H1 (cell line): ENCODE data around the gene AARSD1. TPM values are rescaled to one million over a fixed set of nuclear protein-coding genes. Genes with fewer than 3 reads are reported as not detected.
"Not testable (repeated sequence)": the region's sequence is repeated elsewhere in the genome, so short reads cannot be mapped to it uniquely, and the experiment has no call there.

Experiments
- CTCF ChIA-PET: fragments of 300-600 bp; sonication (Branson Sonifier 250); formaldehyde crosslinking; loops from one replicate; lab custom pipeline; 2021; ENCODE audit not compliant: partially characterized antibody; lab: Charles Lee
- POLR2A ChIA-PET: fragments of 300-600 bp; sonication (Branson Sonifier 250); formaldehyde crosslinking; loops from one replicate; lab custom pipeline; 2021; ENCODE audit warnings: inconsistent platforms; ENCODE audit not compliant: partially characterized antibody; lab: Charles Lee
- DNase-seq, 2 experiments: peaks; one replicate each; pipeline versions ENCODE4 v3.0.0 to v3.0.0-alpha.2; 2010 to 2022; ENCODE audit warnings: low spot score in 2 of 2, low read depth in 1 of 2, mixed read lengths in 1 of 2
- FAIRE-seq: peaks from 2 replicates; lab custom pipeline; 2011; peaks lifted over from hg19 to GRCh38; lab: Jason Lieb, UNC
- H2AFZ ChIP-seq: 2 replicates; pipeline ENCODE4 v1.8.1; 2012; ENCODE audit warnings: low read length, inconsistent platforms
- H2AK5ac ChIP-seq: 2 replicates; pipeline ENCODE4 v1.6.1; 2013; ENCODE audit warnings: low read depth, low read length
- H2BK120ac ChIP-seq: replicated peaks from 2 replicates; pipeline ENCODE3; 2013; ENCODE audit warnings: low read depth, low read length, inconsistent platforms
- H2BK12ac ChIP-seq: 2 replicates; pipeline ENCODE4 v1.6.1; 2013; ENCODE audit warnings: low read depth, low read length
- H2BK15ac ChIP-seq: 2 replicates; pipeline ENCODE4 v1.6.1; 2013; ENCODE audit warnings: low read length
- H2BK20ac ChIP-seq: 2 replicates; pipeline ENCODE4 v1.6.1; 2013; ENCODE audit warnings: low read length
- H2BK5ac ChIP-seq: 2 replicates; pipeline ENCODE4 v1.6.1; 2013; ENCODE audit warnings: low read depth, low read length
- H3K14ac ChIP-seq: 2 replicates; pipeline ENCODE4 v1.6.1; 2013; ENCODE audit warnings: inconsistent platforms; ENCODE audit not compliant: insufficient read length
- H3K18ac ChIP-seq: 2 replicates; pipeline ENCODE4 v1.6.1; 2013; ENCODE audit warnings: low read length; ENCODE audit errors: extremely low read depth
- H3K23ac ChIP-seq: 2 replicates; pipeline ENCODE4 v1.6.1; 2013; ENCODE audit warnings: inconsistent platforms; ENCODE audit not compliant: insufficient read length
- H3K23me2 ChIP-seq: 2 replicates; pipeline ENCODE4 v1.6.1; 2013; ENCODE audit warnings: low read depth, low read length
- H3K27ac ChIP-seq: 2 replicates; pipeline ENCODE4 v1.6.1; 2011; ENCODE audit warnings: low read depth, low read length, inconsistent platforms
- H3K27me3 ChIP-seq, 4 experiments: replicated peaks in 1 of 4; 1 replicate in 1 of 4; 2 replicates in 3 of 4; pipeline versions ENCODE4 v1.6.1 to v1.8.1; 2011 to 2013; ENCODE audit warnings: low read length in 3 of 4, mild to moderate bottlenecking in 3 of 4, inconsistent platforms in 2 of 4, mixed read lengths in 2 of 4, moderate library complexity in 1 of 4; ENCODE audit not compliant: control insufficient read depth in 3 of 4, insufficient read depth in 3 of 4; ENCODE audit errors: extremely low read depth in 1 of 4
- H3K36me3 ChIP-seq, 4 experiments: 2 replicates each; pipeline versions ENCODE4 v1.6.1 to v1.8.1; 2011 to 2013; ENCODE audit warnings: mild to moderate bottlenecking in 4 of 4, low read length in 3 of 4, moderate library complexity in 2 of 4, control low read depth in 1 of 4, inconsistent platforms in 1 of 4; ENCODE audit not compliant: insufficient read depth in 4 of 4, control insufficient read depth in 2 of 4
- H3K4ac ChIP-seq: replicated peaks from 2 replicates; pipeline ENCODE3; 2013; ENCODE audit warnings: low read length, low read depth, mixed read lengths, inconsistent platforms; ENCODE audit not compliant: insufficient read length
- H3K4me1 ChIP-seq, 4 experiments: replicated peaks in 1 of 4; 1 replicate in 1 of 4; 2 replicates in 3 of 4; pipeline versions ENCODE4 v1.6.1 to v1.8.1; 2011 to 2013; ENCODE audit warnings: low read length in 3 of 4, inconsistent platforms in 2 of 4, mixed read lengths in 1 of 4; ENCODE audit not compliant: insufficient read depth in 4 of 4, control insufficient read depth in 3 of 4
- H3K4me2 ChIP-seq, 2 experiments: 2 replicates each; pipeline versions ENCODE4 v1.6.1 to v1.8.1; 2011 to 2013; ENCODE audit warnings: low read depth in 2 of 2, low read length in 2 of 2, control low read depth in 1 of 2, inconsistent platforms in 1 of 2, mild to moderate bottlenecking in 1 of 2; ENCODE audit not compliant: insufficient read depth in 1 of 2
- H3K4me3 ChIP-seq, 4 experiments: fragments of 200-600, 300-600 bp in 1 of 4; sonication (generic), shearing (Covaris generic), sonication (Bioruptor Twin) in 1 of 4; 2 replicates each; pipeline versions ENCODE4 v1.5.1 to v1.8.1; 2011 to 2016; ENCODE audit warnings: low read length in 4 of 4, low read depth in 3 of 4, control low read depth in 2 of 4, inconsistent platforms in 2 of 4, mild to moderate bottlenecking in 2 of 4, mixed read lengths in 1 of 4, moderate library complexity in 1 of 4; ENCODE audit not compliant: insufficient read depth in 2 of 4; ENCODE audit errors: extremely low read depth in 1 of 4
- H3K56ac ChIP-seq: replicated peaks from 2 replicates; pipeline ENCODE3; 2013; ENCODE audit warnings: low read depth, mild to moderate bottlenecking, mixed read lengths, low read length, inconsistent platforms; ENCODE audit not compliant: insufficient read length
- H3K79me1 ChIP-seq: 2 replicates; pipeline ENCODE4 v1.6.1; 2013; ENCODE audit warnings: low read depth, low read length, control low read depth
- H3K79me2 ChIP-seq, 2 experiments: 2 replicates each; pipeline versions ENCODE4 v1.6.1 to v1.8.1; 2012 to 2013; ENCODE audit warnings: low read length in 2 of 2, mild to moderate bottlenecking in 2 of 2, inconsistent platforms in 1 of 2; ENCODE audit not compliant: insufficient read depth in 2 of 2, control insufficient read depth in 1 of 2
- H3K9ac ChIP-seq, 4 experiments: replicated peaks in 1 of 4; 1 replicate in 1 of 4; 2 replicates in 3 of 4; pipeline versions ENCODE4 v1.6.1 to v1.8.1; 2011 to 2013; ENCODE audit warnings: low read depth in 3 of 4, low read length in 3 of 4, control low read depth in 2 of 4, mild to moderate bottlenecking in 2 of 4, moderate library complexity in 2 of 4, inconsistent platforms in 1 of 4; ENCODE audit errors: extremely low read depth in 1 of 4
- H3K9me3 ChIP-seq, 2 experiments: 2 replicates each; pipeline versions ENCODE4 v1.6.1 to v1.8.1; 2012 to 2013; ENCODE audit warnings: mild to moderate bottlenecking in 2 of 2, moderate library complexity in 2 of 2, control low read depth in 1 of 2, inconsistent platforms in 1 of 2, low read depth in 1 of 2, low read length in 1 of 2, mixed read lengths in 1 of 2; ENCODE audit not compliant: insufficient read depth in 2 of 2
- H4K20me1 ChIP-seq, 2 experiments: replicated peaks in 1 of 2; 2 replicates each; pipeline versions ENCODE3 to v1.8.1; 2011 to 2013; ENCODE audit warnings: inconsistent platforms in 2 of 2, low read length in 2 of 2, mild to moderate bottlenecking in 1 of 2; ENCODE audit not compliant: insufficient read depth in 2 of 2, control insufficient read depth in 1 of 2
- H4K5ac ChIP-seq: 2 replicates; pipeline ENCODE4 v1.6.1; 2013; ENCODE audit warnings: low read length, low read depth, mixed read lengths, inconsistent platforms; ENCODE audit not compliant: insufficient read length
- H4K8ac ChIP-seq: 2 replicates; pipeline ENCODE4 v1.8.0; 2013; ENCODE audit warnings: mild to moderate bottlenecking, moderate library complexity, low read length, inconsistent platforms; ENCODE audit not compliant: insufficient read depth; ENCODE audit errors: extremely low read depth
- H4K91ac ChIP-seq: replicated peaks from 2 replicates; pipeline ENCODE3; 2013; ENCODE audit warnings: low read length, mixed read lengths, inconsistent platforms; ENCODE audit not compliant: insufficient read length
- WGBS, 2 experiments: shearing (Covaris generic) in 1 of 2; methylation state at CpG; one replicate each; pipeline versions ENCODE4 v1.1.6 to v1.1.7; 2013 to 2015; ENCODE audit warnings: low lambda C conversion rate in 2 of 2, mixed read lengths in 2 of 2, inconsistent platforms in 1 of 2, low coverage in 1 of 2, missing lambda C conversion rate in 1 of 2; ENCODE audit not compliant: insufficient replicate concordance in 2 of 2, insufficient coverage in 1 of 2, insufficient read length in 1 of 2; ENCODE audit errors: extremely low coverage in 1 of 2, missing lambda C conversion rate in 1 of 2; 5-methylcytosine and 5-hydroxymethylcytosine counted together
- polyA plus RNA-seq, 7 experiments: library from polyadenylated mRNA; depleted of rRNA in 3 of 7; stranded (reverse) in 5 of 7; unstranded in 2 of 7; fragments of >200 nt in 5 of 7; fragments of 200-250 nt in 2 of 7; gene quantifications; 1 replicate in 5 of 7; 2 replicates in 1 of 7; 4 replicates in 1 of 7; pipeline versions ENCODE4 v1.2.1 to v1.2.3, GENCODE V29; 2011 to 2013; ENCODE audit warnings: missing spikeins in 2 of 7, mixed read lengths in 2 of 7
- total RNA-seq: library from RNA; stranded (reverse); fragmentation: NEBNext Ultra II Directional; extraction: Animal tissue kit (Norgen Biotek cat#: 25700); gene quantifications from 2 replicates; pipeline ENCODE4 v1.2.1, GENCODE V29; 2021

The AARSD1 gene
- total and polyA plus RNA-seq, 2 of the 8 experiments (the other 6 are each of a cell fraction or from before 2014, with no cell fraction given), result 51.5 to 58.8 TPM

DNA sequence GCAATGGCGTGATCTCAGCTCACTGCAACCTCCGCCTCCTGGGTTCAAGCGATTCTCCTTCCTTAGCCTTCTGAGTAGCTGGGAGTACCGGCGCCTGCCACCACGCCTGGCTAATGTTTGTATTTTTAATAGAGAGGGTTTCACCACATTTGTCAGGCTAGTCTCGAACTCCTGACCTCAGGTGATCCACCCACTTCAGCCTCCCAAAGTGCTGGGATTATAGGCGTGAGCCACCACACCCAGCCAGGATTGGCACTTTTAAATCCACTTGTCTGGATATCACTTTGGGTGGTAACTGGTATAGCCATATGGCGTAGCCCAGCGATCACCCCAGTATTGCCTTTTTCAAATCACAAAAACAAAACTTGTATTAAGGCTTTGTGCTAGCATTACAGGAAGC is 29.7 kb upstream of the AARSD1 start:
- H3K18ac ChIP-seq, H2BK120ac ChIP-seq, H3K79me2 ChIP-seq, H2BK12ac ChIP-seq, H2AFZ ChIP-seq, H3K23me2 ChIP-seq, H2AK5ac ChIP-seq, H3K56ac ChIP-seq, H4K20me1 ChIP-seq, H3K79me1 ChIP-seq, H4K5ac ChIP-seq, H3K4ac ChIP-seq, H4K91ac ChIP-seq, H3K23ac ChIP-seq, DNase-seq, H3K4me3 ChIP-seq, H3K9ac ChIP-seq, H3K4me2 ChIP-seq, CTCF ChIA-PET, H3K14ac ChIP-seq, H2BK15ac ChIP-seq, FAIRE-seq, H3K27me3 ChIP-seq, H4K8ac ChIP-seq, H3K27ac ChIP-seq, H2BK20ac ChIP-seq, H3K9me3 ChIP-seq, H2BK5ac ChIP-seq, H3K4me1 ChIP-seq: not testable (repeated sequence)
- H3K36me3 ChIP-seq, result peaks cover 15 to 29% (median 24%) of the 10 kb centered on the region in 4 experiments; a peak in 6 of 8 replicates
- 97% methylated on average over 7 of the region's 10 CpGs; no CpG with 5 or more reads in 1 of the 2 experiments for WGBS, 2 experiments
- POLR2A ChIA-PET, result interaction anchor here (0.6 to 1.5 kb wide), 3 partner anchors 8 to 31 kb away, joined by 3 to 6 read pairs (median 3); partner anchors contain the start of gene VAT1
